ENCODE data around the gene ICA1. TPM values are rescaled to one million over a fixed set of nuclear protein-coding genes. Genes with fewer than 3 reads are reported as not detected.

Gene ICA1
- total RNA-seq, 5 donors from 2014 or later (not counting 1 experiment from before 2014, with no cell fraction given): 0.82 to 2.4 (median 1.1) TPM

DNA sequence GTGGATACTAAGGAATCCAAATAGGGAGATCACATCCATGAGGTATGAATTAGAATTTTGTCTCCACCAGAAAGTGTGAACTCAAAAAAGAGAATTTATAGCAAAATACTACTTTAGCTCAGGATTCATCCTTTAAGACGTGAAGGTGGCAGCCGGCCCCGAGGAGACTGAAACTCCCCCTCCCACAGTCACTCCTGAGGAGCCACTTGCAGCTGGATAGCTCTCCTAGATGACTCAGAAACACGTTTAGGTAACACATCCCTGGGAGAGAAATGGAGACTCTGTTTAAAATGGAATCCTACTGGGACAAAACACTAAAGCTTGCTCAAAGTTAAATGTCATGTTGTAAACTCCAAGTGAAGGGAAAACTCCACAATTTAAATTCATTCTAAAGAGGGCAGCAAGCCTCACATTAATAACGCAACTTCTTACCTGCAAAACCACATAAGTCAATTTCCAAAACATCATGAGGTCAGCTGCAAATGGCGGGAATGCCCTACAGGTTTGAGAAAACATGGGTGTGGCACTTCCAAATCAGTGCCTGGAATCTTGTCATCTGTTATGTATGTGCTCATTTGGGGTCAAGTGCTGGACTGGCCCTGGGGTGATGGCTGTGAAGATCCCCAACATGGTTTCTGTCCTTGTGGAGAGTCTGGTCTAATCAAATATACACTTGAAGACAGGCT is 46.2 kb downstream of the ICA1 start:
- no peaks in the 10 kb centered on the region for H3K9me3 Mint-ChIP-seq
- Histone ChIP-seq H3K4me3 (ENCODE audit: control insufficient read depth in 1 of 2, extremely low read depth in 1 of 2, low read length in 1 of 2) (no peak overlapping the region), H3K4me1 (ENCODE audit: control insufficient read depth in 1 of 2, extremely low read depth in 1 of 2, insufficient read depth in 2 of 2, low read length in 2 of 2) (no peaks in the 10 kb centered on the region), H3K27ac (ENCODE audit: low read length) (no peak overlapping the region), H3K27me3 (replicated peaks in 1 of 2; ENCODE audit: control insufficient read depth in 2 of 2, extremely low read depth in 1 of 2, insufficient read depth in 2 of 2, low read length in 1 of 2) (no peaks in the 10 kb centered on the region), H3K9me3 (no peaks in the 10 kb centered on the region), H3K36me3 (ENCODE audit: control insufficient read depth in 2 of 2, extremely low read depth in 1 of 2, insufficient read depth in 1 of 2, low read length in 1 of 2) (no peaks in the 10 kb centered on the region)
- no peak overlapping the region for H3K27ac Mint-ChIP-seq
- H3K4me3 Mint-ChIP-seq: no peak overlapping the region
- WGBS (ENCODE audit: insufficient coverage): no CpG with 5 or more reads among the region's 6 CpGs
- ChIA-PET CTCF (interaction anchor here (0.5 to 3.3 kb wide), 8 partner anchors 18 to 1615 kb away, joined by 3 to 17 read pairs (median 5); no protein-coding TSS in a partner anchor), POLR2A (interaction anchor here in 1 of 2 donors (0.6 to 0.9 kb wide), 2 partner anchors 575 to 626 kb away, joined by 3 read pairs; partner anchors contain the start of gene UMAD1)
- no peaks in the 10 kb centered on the region for H3K27me3 Mint-ChIP-seq
- peaks cover 0 to 4% (median 3%) of the 10 kb centered on the region in 3 donors for H3K4me1 Mint-ChIP-seq
- ATAC-seq (replicated peaks in 1 of 4) (no peak), DNase-seq (no peak)
- no peaks in the 10 kb centered on the region for H3K36me3 Mint-ChIP-seq

GRCh38 chr7:8214244-8214824 is 47.6 kb downstream of the ICA1 start:
- CTCF ChIA-PET: interaction anchor here (0.5 to 3.3 kb wide), 7 partner anchors 10 to 1111 kb away, joined by 3 to 17 read pairs (median 4); no protein-coding TSS in a partner anchor
- H3K27ac Mint-ChIP-seq: no peak overlapping the region
- H3K27me3 ChIP-seq (replicated peaks in 1 of 2; ENCODE audit: control insufficient read depth in 2 of 2, extremely low read depth in 1 of 2, insufficient read depth in 2 of 2, low read length in 1 of 2): no peaks in the 10 kb centered on the region
- no peak for ATAC-seq (replicated peaks in 1 of 4)
- H3K4me3 Mint-ChIP-seq: no peak overlapping the region
- DNase-seq: no peak
- H3K27me3 Mint-ChIP-seq: no peaks in the 10 kb centered on the region
- POLR2A ChIA-PET: interaction anchor here in 1 of 2 donors (0.6 kb wide), 1 partner anchor 10 kb away, joined by 4 read pairs; no protein-coding TSS in a partner anchor
- peaks cover 0 to 4% (median 3%) of the 10 kb centered on the region in 3 donors for H3K4me1 Mint-ChIP-seq
- no peaks in the 10 kb centered on the region for H3K9me3 ChIP-seq
- no peak overlapping the region for H3K27ac ChIP-seq (ENCODE audit: low read length)
- WGBS (ENCODE audit: insufficient coverage): 100% methylated on average over 1 of the region's 8 CpGs
- H3K36me3 ChIP-seq (ENCODE audit: control insufficient read depth in 2 of 2, extremely low read depth in 1 of 2, insufficient read depth in 1 of 2, low read length in 1 of 2): no peaks in the 10 kb centered on the region
- H3K4me3 ChIP-seq (ENCODE audit: control insufficient read depth in 1 of 2, extremely low read depth in 1 of 2, low read length in 1 of 2): no peak overlapping the region
- no peaks in the 10 kb centered on the region for H3K9me3 Mint-ChIP-seq
- no peaks in the 10 kb centered on the region for H3K36me3 Mint-ChIP-seq
- no peaks in the 10 kb centered on the region for H3K4me1 ChIP-seq (ENCODE audit: control insufficient read depth in 1 of 2, extremely low read depth in 1 of 2, insufficient read depth in 2 of 2, low read length in 2 of 2)

- POLR2A ChIA-PET: no interaction called here
Measured at GRCh38 chr7:8213381-8213780, 48.6 kb downstream of the ICA1 start.

GRCh38 chr7:8212638-8213037 is 49.3 kb downstream of the ICA1 start:
- ChIA-PET CTCF (interaction anchor here (1.1 to 1.2 kb wide), 2 partner anchors 531 kb away, joined by 4 to 5 read pairs; no protein-coding TSS in a partner anchor), POLR2A (interaction anchor here in 1 of 2 donors (0.7 kb wide), 1 partner anchor 234 kb away, joined by 4 read pairs; no protein-coding TSS in a partner anchor)
- no peaks in the 10 kb centered on the region for H3K27me3 ChIP-seq (replicated peaks in 1 of 2; ENCODE audit: control insufficient read depth in 2 of 2, extremely low read depth in 1 of 2, insufficient read depth in 2 of 2, low read length in 1 of 2)
- Mint-ChIP-seq H3K27ac (no peak overlapping the region), H3K4me1 (peaks cover 0 to 4% (median 3%) of the 10 kb centered on the region in 3 donors), H3K27me3 (no peaks in the 10 kb centered on the region), H3K4me3 (no peak overlapping the region), H3K36me3 (no peaks in the 10 kb centered on the region), H3K9me3 (no peaks in the 10 kb centered on the region)
- DNase-seq (no peak), ATAC-seq (replicated peaks in 1 of 4) (no peak)
- 100% methylated on average over 1 of the region's 5 CpGs for WGBS (ENCODE audit: insufficient coverage)
- H3K9me3 ChIP-seq: no peaks in the 10 kb centered on the region
- no peaks in the 10 kb centered on the region for H3K4me1 ChIP-seq (ENCODE audit: control insufficient read depth in 1 of 2, extremely low read depth in 1 of 2, insufficient read depth in 2 of 2, low read length in 2 of 2)
- no peak overlapping the region for H3K27ac ChIP-seq (ENCODE audit: low read length)
- no peak overlapping the region for H3K4me3 ChIP-seq (ENCODE audit: control insufficient read depth in 1 of 2, extremely low read depth in 1 of 2, low read length in 1 of 2)
- H3K36me3 ChIP-seq (ENCODE audit: control insufficient read depth in 2 of 2, extremely low read depth in 1 of 2, insufficient read depth in 1 of 2, low read length in 1 of 2): no peaks in the 10 kb centered on the region

More at GRCh38 chr7:8213381-8213780, 48.6 kb downstream of the ICA1 start:
- Histone ChIP-seq H3K27me3 (replicated peaks in 1 of 2; ENCODE audit: control insufficient read depth in 2 of 2, extremely low read depth in 1 of 2, insufficient read depth in 2 of 2, low read length in 1 of 2) (no peaks in the 10 kb centered on the region), H3K36me3 (ENCODE audit: control insufficient read depth in 2 of 2, extremely low read depth in 1 of 2, insufficient read depth in 1 of 2, low read length in 1 of 2) (no peaks in the 10 kb centered on the region), H3K27ac (ENCODE audit: low read length) (no peak overlapping the region), H3K4me3 (ENCODE audit: control insufficient read depth in 1 of 2, extremely low read depth in 1 of 2, low read length in 1 of 2) (no peak overlapping the region), H3K9me3 (no peaks in the 10 kb centered on the region), H3K4me1 (ENCODE audit: control insufficient read depth in 1 of 2, extremely low read depth in 1 of 2, insufficient read depth in 2 of 2, low read length in 2 of 2) (no peaks in the 10 kb centered on the region)
- Mint-ChIP-seq H3K27ac (no peak overlapping the region), H3K4me3 (no peak overlapping the region), H3K9me3 (no peaks in the 10 kb centered on the region), H3K4me1 (peaks cover 0 to 4% (median 3%) of the 10 kb centered on the region in 3 donors), H3K27me3 (no peaks in the 10 kb centered on the region), H3K36me3 (no peaks in the 10 kb centered on the region)
- 100% methylated on average over 2 of the region's 2 CpGs for WGBS (ENCODE audit: insufficient coverage)
- CTCF ChIA-PET: interaction anchor here (1.1 to 3.0 kb wide), 4 partner anchors 532 to 1110 kb away, joined by 3 to 17 read pairs (median 4); no protein-coding TSS in a partner anchor
- ATAC-seq (replicated peaks in 1 of 4): no peak
- DNase-seq: no peak

DNA sequence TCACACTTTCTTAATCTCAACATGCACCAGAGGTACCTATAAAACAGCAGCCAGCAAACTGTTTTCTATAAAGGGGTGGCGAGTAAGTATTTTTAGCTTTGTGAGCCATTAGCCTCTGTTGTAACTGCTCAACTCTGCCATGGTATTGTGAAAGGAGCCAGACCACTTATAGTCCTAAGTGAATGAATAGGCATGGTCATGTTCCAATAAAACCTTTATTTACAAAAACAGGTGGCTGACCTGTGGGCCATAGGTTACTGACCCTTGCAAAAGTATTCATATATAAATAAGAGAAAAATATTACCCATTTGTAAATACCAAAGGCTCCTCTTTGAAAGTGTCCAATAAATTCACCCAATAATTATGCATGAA is 50.3 kb downstream of the ICA1 start:
- Mint-ChIP-seq H3K27me3 (peaks cover 0 to 3% of the 10 kb centered on the region in 2 donors), H3K27ac (no peak overlapping the region), H3K36me3 (no peaks in the 10 kb centered on the region), H3K9me3 (no peaks in the 10 kb centered on the region), H3K4me1 (no peaks in the 10 kb centered on the region), H3K4me3 (no peak overlapping the region)
- ChIA-PET POLR2A (interaction anchor here in 1 of 2 donors (0.6 kb wide), 1 partner anchor 450 kb away, joined by 3 read pairs; no protein-coding TSS in a partner anchor), CTCF (interaction anchor here in 1 of 2 donors (0.6 to 0.9 kb wide), 3 partner anchors 11 to 1246 kb away, joined by 3 to 6 read pairs (median 3); no protein-coding TSS in a partner anchor)
- Histone ChIP-seq H3K9me3 (no peaks in the 10 kb centered on the region), H3K27me3 (replicated peaks in 1 of 2; ENCODE audit: control insufficient read depth in 2 of 2, extremely low read depth in 1 of 2, insufficient read depth in 2 of 2, low read length in 1 of 2) (no peaks in the 10 kb centered on the region), H3K36me3 (ENCODE audit: control insufficient read depth in 2 of 2, extremely low read depth in 1 of 2, insufficient read depth in 1 of 2, low read length in 1 of 2) (no peaks in the 10 kb centered on the region), H3K4me1 (ENCODE audit: control insufficient read depth in 1 of 2, extremely low read depth in 1 of 2, insufficient read depth in 2 of 2, low read length in 2 of 2) (no peaks in the 10 kb centered on the region), H3K4me3 (ENCODE audit: control insufficient read depth in 1 of 2, extremely low read depth in 1 of 2, low read length in 1 of 2) (no peak overlapping the region), H3K27ac (ENCODE audit: low read length) (no peak overlapping the region)
- DNase-seq (no peak), ATAC-seq (replicated peaks in 1 of 4) (no peak)
- no CpG with 5 or more reads among the region's 1 CpG for WGBS (ENCODE audit: insufficient coverage)
